ENCODE data around the gene ZNF544.

DNA sequence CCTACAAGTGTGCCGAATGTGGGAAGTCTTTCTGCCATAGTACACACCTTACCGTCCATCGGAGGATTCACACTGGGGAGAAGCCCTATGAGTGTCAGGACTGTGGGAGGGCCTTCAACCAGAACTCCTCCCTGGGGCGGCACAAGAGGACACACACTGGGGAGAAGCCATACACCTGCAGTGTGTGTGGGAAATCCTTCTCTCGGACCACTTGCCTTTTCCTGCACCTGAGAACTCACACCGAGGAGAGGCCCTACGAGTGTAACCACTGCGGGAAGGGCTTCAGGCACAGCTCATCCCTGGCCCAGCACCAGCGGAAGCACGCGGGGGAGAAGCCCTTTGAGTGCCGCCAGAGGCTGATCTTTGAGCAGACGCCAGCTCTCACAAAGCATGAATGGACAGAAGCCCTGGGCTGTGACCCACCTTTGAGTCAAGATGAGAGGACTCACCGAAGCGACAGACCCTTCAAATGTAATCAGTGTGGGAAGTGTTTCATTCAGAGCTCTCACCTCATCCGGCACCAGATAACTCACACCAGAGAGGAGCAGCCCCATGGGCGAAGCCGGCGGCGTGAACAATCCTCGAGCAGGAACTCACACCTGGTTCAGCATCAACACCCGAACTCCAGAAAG, 66.1 kb downstream of the ZNF544 start:
- no peak for TF ChIP-seq ZFX (IDR thresholded peaks at IDR 0.05)
- TF ChIP-seq, protein P1, sequence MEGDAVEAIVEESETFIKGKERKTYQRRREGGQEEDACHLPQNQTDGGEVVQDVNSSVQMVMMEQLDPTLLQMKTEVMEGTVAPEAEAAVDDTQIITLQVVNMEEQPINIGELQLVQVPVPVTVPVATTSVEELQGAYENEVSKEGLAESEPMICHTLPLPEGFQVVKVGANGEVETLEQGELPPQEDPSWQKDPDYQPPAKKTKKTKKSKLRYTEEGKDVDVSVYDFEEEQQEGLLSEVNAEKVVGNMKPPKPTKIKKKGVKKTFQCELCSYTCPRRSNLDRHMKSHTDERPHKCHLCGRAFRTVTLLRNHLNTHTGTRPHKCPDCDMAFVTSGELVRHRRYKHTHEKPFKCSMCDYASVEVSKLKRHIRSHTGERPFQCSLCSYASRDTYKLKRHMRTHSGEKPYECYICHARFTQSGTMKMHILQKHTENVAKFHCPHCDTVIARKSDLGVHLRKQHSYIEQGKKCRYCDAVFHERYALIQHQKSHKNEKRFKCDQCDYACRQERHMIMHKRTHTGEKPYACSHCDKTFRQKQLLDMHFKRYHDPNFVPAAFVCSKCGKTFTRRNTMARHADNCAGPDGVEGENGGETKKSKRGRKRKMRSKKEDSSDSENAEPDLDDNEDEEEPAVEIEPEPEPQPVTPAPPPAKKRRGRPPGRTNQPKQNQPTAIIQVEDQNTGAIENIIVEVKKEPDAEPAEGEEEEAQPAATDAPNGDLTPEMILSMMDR (conservative IDR thresholded peaks at IDR 0.05) = no peak
